Body of pancreas (tissue), 4 donors: ENCODE data around the gene REXO4. TPM values are rescaled to one million over a fixed set of nuclear protein-coding genes. Genes with fewer than 3 reads are reported as not detected.

Experiments
- ATAC-seq: fragments of 150-250 bp; one replicate; pipeline ENCODE4 v1.9.1; 2016
- DNase-seq, 4 donors: peaks; one replicate each; pipeline ENCODE4 v3.0.0-alpha.2; 2019
- H3K27ac ChIP-seq, 4 donors: fragments of 200-600 bp; sonication (generic); 1 replicate in 3 of 4; 2 replicates in 1 of 4; pipeline versions ENCODE4 v1.5.1 to v1.6.1; 2016 to 2019; ENCODE audit warnings: mild to moderate bottlenecking in 1 of 4, mixed read lengths in 1 of 4, moderate library complexity in 1 of 4
- H3K27me3 ChIP-seq, 2 donors: fragments of 200-600 bp; sonication (generic); one replicate each; pipeline ENCODE4 v1.6.0; 2016; ENCODE audit warnings: mild to moderate bottlenecking in 1 of 2
- H3K36me3 ChIP-seq, 2 donors: fragments of 200-600 bp; sonication (generic); replicated peaks in 1 of 2; 2 replicates each; pipeline ENCODE4 v1.5.1; 2016; ENCODE audit warnings: low read depth in 2 of 2; ENCODE audit not compliant: insufficient read depth in 1 of 2
- H3K4me1 ChIP-seq: fragments of 200-600 bp; sonication (generic); one replicate; pipeline ENCODE4 v1.6.0; 2016
- H3K4me3 ChIP-seq, 2 donors: fragments of 200-600 bp; sonication (generic); 1 replicate in 1 of 2; 2 replicates in 1 of 2; pipeline ENCODE4 v1.5.1; 2016 to 2019
- H3K9me3 ChIP-seq, 3 donors: fragments of 200-600 bp; sonication (generic); 1 replicate in 2 of 3; 2 replicates in 1 of 3; pipeline ENCODE4 v1.5.1; 2016
- POLR2A ChIP-seq, 3 donors: fragments of 450-650 bp; IDR thresholded peaks; one replicate each; pipeline ENCODE4 v1.6.1; 2016; ENCODE audit warnings: antibody characterized with exemption in 3 of 3, mild to moderate bottlenecking in 2 of 3
- WGBS, 2 donors: methylation state at CpG; one replicate each; pipeline ENCODE4 v1.1.5; 2017; 5-methylcytosine and 5-hydroxymethylcytosine counted together
- intact Hi-C: fragments of 100-400 bp; cut with DNase I; formaldehyde crosslinking; loops from one replicate; pipeline ENCODE4 v1.15.1; 2023
- total RNA-seq, 2 donors: library from RNA; depleted of rRNA; stranded (reverse); fragments of >200 nt; gene quantifications; one replicate each; pipeline ENCODE4 v1.1.0, GENCODE V29; 2016
- TF ChIP-seq, protein P1 (sequence below), 7 experiments: fragments of 450-650 bp in 4 of 7; fragments of 200-600 bp in 3 of 7; sonication (generic) in 3 of 7; IDR thresholded peaks; one replicate each; pipeline ENCODE4 v1.5.1; 2016 to 2019; ENCODE audit warnings: antibody characterized with exemption in 7 of 7

REXO4 gene
- total RNA-seq, 2 donors from 2014 or later: 15.6 to 21.8 TPM

DNA sequence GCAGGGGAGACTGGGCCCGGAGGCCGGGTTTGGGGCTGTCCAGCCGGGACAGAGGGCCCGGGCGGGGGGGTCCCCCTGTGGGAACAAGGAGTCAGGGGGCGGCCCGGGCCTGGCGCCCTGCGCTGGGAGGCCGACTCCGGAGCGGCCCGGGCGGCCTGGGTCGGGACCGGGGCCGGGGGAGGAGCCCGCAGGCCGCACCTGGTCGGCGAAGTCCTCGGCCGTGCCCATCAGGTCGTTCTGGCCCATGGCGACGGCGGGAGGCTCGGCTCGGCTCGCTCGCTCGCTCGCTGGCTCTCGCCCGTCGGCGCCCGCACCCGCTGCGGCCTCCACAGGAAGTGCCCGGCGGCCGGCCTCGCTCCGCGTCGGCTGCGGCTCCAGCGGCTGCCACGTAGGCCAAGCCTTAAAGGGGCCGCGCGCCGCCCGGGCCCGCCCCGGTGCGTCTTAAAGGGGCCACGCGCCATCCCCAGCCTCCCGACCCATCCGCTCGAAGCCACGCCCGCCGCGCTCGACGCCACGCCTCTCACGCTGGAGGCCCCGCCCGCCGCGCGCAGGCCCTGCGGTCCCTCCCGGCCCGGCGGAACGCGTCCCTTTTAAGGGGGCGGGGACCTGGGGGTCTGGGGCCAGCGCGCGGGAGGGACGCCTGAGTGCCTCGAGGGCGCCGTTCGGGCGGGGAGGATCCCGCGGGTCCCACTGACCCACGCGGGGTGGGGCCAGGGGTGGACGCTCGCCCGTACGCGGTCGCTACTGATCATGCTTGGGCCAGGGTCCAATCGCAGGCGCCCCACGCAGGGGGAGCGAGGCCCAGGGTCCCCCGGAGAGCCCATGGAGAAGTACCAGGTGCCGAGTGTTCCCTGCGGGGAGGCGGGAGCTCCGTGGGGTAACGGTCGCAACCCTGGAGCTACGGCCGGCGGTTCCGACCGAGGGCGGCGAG lies 41.8 kb downstream of the REXO4 start, which contains the start of the genes STKLD1 and SURF4:
TSS of gene STKLD1 (plus strand) at position 643 of the 931 bp plus-strand sequence. CDS start at position 751, 108 bp downstream.
TSS of gene SURF4 (minus strand) at position 337 of the 931 bp plus-strand sequence. CDS start at position 246, 91 bp downstream.
- peaks cover 47% of the 10 kb centered on the region for H3K4me1 ChIP-seq
- ATAC-seq (peak; percentile 95), DNase-seq (peak; percentile 97 to 98 (median 97))
- no peaks in the 10 kb centered on the region for H3K36me3 ChIP-seq
- WGBS, 2 donors: 0 to 3% methylated on average over 14 to 117 of the region's 120 CpGs
- H3K27me3 ChIP-seq: no peaks in the 10 kb centered on the region
- H3K27ac ChIP-seq: peak within 1 kb of the TSS; percentile 90 to 98 (median 98)
- peak within 1 kb of the TSS; percentile 82 to 87 for H3K4me3 ChIP-seq
- peak; percentile 55 to 96 (median 73) for TF ChIP-seq POLR2A (IDR thresholded peaks at IDR 0.05)
- TF ChIP-seq, protein P1, sequence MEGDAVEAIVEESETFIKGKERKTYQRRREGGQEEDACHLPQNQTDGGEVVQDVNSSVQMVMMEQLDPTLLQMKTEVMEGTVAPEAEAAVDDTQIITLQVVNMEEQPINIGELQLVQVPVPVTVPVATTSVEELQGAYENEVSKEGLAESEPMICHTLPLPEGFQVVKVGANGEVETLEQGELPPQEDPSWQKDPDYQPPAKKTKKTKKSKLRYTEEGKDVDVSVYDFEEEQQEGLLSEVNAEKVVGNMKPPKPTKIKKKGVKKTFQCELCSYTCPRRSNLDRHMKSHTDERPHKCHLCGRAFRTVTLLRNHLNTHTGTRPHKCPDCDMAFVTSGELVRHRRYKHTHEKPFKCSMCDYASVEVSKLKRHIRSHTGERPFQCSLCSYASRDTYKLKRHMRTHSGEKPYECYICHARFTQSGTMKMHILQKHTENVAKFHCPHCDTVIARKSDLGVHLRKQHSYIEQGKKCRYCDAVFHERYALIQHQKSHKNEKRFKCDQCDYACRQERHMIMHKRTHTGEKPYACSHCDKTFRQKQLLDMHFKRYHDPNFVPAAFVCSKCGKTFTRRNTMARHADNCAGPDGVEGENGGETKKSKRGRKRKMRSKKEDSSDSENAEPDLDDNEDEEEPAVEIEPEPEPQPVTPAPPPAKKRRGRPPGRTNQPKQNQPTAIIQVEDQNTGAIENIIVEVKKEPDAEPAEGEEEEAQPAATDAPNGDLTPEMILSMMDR (IDR thresholded peaks at IDR 0.05): peak in 2 of 7 experiments; percentile 45 to 48
- H3K9me3 ChIP-seq: no peaks in the 10 kb centered on the region
- intact Hi-C loops: no loop called here

DNA sequence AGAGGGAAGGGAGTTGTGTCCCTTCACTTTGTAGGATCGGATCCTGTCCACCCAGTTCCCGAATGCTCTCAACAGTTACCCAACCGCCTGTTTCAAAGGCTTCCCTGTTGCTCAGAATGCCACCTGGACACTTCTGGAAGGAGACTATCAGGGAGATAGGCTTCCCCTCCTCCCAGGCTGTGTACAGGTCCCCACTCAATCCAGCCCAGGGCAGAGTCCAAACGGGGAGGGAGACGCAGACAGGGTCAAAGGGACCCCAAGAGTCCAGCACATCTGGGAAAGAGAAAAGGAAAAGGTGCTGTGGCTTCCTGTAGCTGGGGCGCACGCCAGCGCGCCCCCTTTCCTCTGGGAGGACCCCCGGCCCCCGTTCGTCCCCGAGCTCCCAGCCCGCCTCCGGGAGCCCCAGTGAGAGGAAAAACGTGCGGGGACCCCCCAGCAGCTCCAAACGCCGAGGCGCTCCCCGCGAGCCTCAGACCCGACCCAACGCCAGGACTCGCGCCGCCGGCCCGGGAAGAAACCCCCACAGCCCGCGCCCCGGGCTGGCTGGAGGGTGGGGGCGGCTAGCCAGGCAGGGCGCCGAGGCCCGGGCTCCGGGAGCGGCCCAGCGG lies 42.6 kb downstream of the REXO4 start:
- intact Hi-C loops: no loop called here
- Histone ChIP-seq H3K9me3 (no peaks in the 10 kb centered on the region), H3K36me3 (no peaks in the 10 kb centered on the region), H3K4me1 (peaks cover 54% of the 10 kb centered on the region), H3K27ac (peak overlapping the region; percentile 90 to 98 (median 98)), H3K4me3 (peak overlapping the region; percentile 77 to 87), H3K27me3 (no peaks in the 10 kb centered on the region)
- peak in 2 of 3 donors; percentile 52 to 58 for TF ChIP-seq POLR2A (IDR thresholded peaks at IDR 0.05)
- TF ChIP-seq, protein P1 (IDR thresholded peaks at IDR 0.05): no peak
- DNase-seq (peak; percentile 50 to 68 (median 58)), ATAC-seq (peak; percentile 27)
- WGBS, 2 donors: 1% methylated on average over 5 to 39 of the region's 39 CpGs

DNA sequence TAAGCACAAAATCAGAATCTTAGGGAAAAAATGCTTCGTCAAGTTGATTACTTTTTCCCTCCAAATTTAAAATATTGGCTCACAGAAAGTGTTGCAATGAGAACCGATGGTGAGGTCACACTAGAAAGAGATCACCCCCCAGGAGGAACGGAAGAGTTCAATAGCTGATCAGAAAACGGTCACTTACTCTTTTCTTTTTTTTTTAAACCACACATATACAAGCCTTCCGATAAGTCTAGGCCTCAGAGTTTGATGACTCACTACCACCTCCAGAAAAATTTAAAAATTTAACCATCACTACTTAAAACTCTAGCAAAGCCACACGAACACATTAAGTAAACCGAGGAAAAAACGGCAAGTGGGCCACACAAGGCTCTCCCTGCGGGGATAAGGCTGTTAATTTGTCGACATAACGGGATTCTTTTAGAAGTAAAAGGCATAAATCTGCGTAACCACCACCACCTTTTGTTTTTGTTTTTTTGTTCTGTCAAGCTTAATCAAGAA lies 43.1 kb downstream of the REXO4 start:
- Histone ChIP-seq H3K27ac (peak overlapping the region; percentile 90 to 98 (median 98)), H3K36me3 (no peaks in the 10 kb centered on the region), H3K4me1 (peaks cover 60% of the 10 kb centered on the region), H3K9me3 (no peaks in the 10 kb centered on the region), H3K27me3 (no peaks in the 10 kb centered on the region), H3K4me3 (peak overlapping the region; percentile 77 to 87)
- intact Hi-C loops: loop anchor here (5.0 kb wide), 1 partner anchor 48 kb away; the partner anchor contains the start of gene ADAMTS13
- DNase-seq (no peak), ATAC-seq (no peak)
- no peak for TF ChIP-seq POLR2A (IDR thresholded peaks at IDR 0.05)
- TF ChIP-seq, protein P1 (IDR thresholded peaks at IDR 0.05): no peak
- WGBS, 2 donors: 7 to 10% methylated on average over 12 of the region's 12 CpGs

DNA sequence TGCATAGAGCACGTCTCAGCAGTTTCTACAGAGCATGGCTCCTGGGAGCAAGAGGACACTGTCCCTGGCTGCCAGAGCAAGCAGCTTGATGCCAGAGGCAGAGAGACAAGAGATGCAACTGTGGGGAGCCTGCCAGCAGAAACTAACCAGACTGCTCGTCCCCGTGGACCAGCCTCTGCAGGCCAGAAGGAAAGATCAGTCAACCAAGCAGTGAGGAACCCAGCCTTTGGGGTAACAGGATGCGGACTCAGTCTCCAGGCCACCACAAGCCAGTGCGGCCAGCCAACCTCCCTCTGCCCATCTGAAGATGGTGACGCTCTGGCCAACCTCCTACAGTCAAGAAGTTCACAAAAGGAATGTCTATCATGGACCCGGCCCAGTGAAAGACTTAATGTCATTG lies 45.7 kb downstream of the REXO4 start:
- intact Hi-C loops: loop anchor here (5.0 kb wide), 1 partner anchor 50 kb away; the partner anchor contains the start of gene ADAMTS13
- TF ChIP-seq, protein P1 (IDR thresholded peaks at IDR 0.05): no peak
- no peak for TF ChIP-seq POLR2A (IDR thresholded peaks at IDR 0.05)
- H3K36me3 ChIP-seq: no peaks in the 10 kb centered on the region
- H3K27me3 ChIP-seq: no peaks in the 10 kb centered on the region
- 55 to 59% methylated on average over 7 of the region's 7 CpGs for WGBS, 2 donors
- peak overlapping the region in 2 of 4 donors; percentile 35 to 66 for H3K27ac ChIP-seq
- DNase-seq (peak in 2 of 4 donors; percentile 33 to 38), ATAC-seq (no peak)
- no peaks in the 10 kb centered on the region for H3K9me3 ChIP-seq
- H3K4me3 ChIP-seq: no peak overlapping the region
- H3K4me1 ChIP-seq: peaks cover 84% of the 10 kb centered on the region
